MM.1S (cell line): Measurements from ENCODE around the gene FRAT2.
"Not testable (repeated sequence)": the region's sequence is repeated elsewhere in the genome, so short reads cannot be mapped to it uniquely, and the experiment has no call there.

Source experiments
- DNase-seq: peaks from one replicate; pipeline ENCODE4 v3.0.0-alpha.2; 2015
- H2AFZ ChIP-seq: fragments of 300-600 bp; sonication (generic); 2 replicates; pipeline ENCODE4 v1.6.0; 2016; ENCODE audit warnings: antibody characterized with exemption, low read length
- H3F3A ChIP-seq: fragments of 300-600 bp; sonication (generic); 2 replicates; pipeline ENCODE4 v1.6.1; 2016; ENCODE audit warnings: mild to moderate bottlenecking, antibody characterized with exemption, low read length, moderate library complexity, mixed read lengths; ENCODE audit not compliant: insufficient read depth
- H3K27ac ChIP-seq: fragments of 300-600 bp; sonication (generic); 2 replicates; pipeline ENCODE4 v1.5.1; 2016; ENCODE audit warnings: mild to moderate bottlenecking, low read length
- H3K27me3 ChIP-seq: fragments of 300-600 bp; sonication (generic); replicated peaks from 2 replicates; pipeline ENCODE4 v1.6.0; 2016; ENCODE audit warnings: low read length; ENCODE audit not compliant: insufficient read depth
- H3K36me3 ChIP-seq: fragments of 300-600 bp; sonication (generic); replicated peaks from 2 replicates; pipeline ENCODE4 v1.6.1; 2016; ENCODE audit warnings: mild to moderate bottlenecking, low read length, mixed read lengths; ENCODE audit not compliant: insufficient read depth
- H3K4me1 ChIP-seq: fragments of 300-600 bp; sonication (generic); 2 replicates; pipeline ENCODE4 v1.6.1; 2016; ENCODE audit warnings: low read length, mixed read lengths
- H3K4me2 ChIP-seq: fragments of 300-600 bp; sonication (generic); 2 replicates; pipeline ENCODE4 v1.6.0; 2016; ENCODE audit warnings: low read depth, low read length
- H3K4me3 ChIP-seq: fragments of 300-600 bp; sonication (generic); 2 replicates; pipeline ENCODE4 v1.5.1; 2016; ENCODE audit warnings: low read length, mixed read lengths
- H3K79me2 ChIP-seq: fragments of 300-600 bp; sonication (generic); 2 replicates; pipeline ENCODE4 v1.6.1; 2016; ENCODE audit warnings: mixed run types, low read length, mixed read lengths
- H3K9ac ChIP-seq: fragments of 300-600 bp; sonication (generic); 2 replicates; pipeline ENCODE4 v1.6.1; 2016; ENCODE audit warnings: low read length, mixed read lengths
- H3K9me2 ChIP-seq: fragments of 300-600 bp; sonication (generic); replicated peaks from 2 replicates; pipeline ENCODE4 v1.6.1; 2016; ENCODE audit warnings: mild to moderate bottlenecking, low read length, mixed read lengths; ENCODE audit not compliant: insufficient read depth
- H3K9me3 ChIP-seq: fragments of 300-600 bp; sonication (generic); replicated peaks from 2 replicates; pipeline ENCODE4 v1.6.1; 2016; ENCODE audit warnings: mild to moderate bottlenecking, low read length, mixed read lengths; ENCODE audit not compliant: insufficient read depth
- H4K20me1 ChIP-seq: fragments of 300-600 bp; sonication (generic); 2 replicates; pipeline ENCODE4 v1.6.1; 2016; ENCODE audit warnings: mild to moderate bottlenecking, low read length, moderate library complexity, mixed read lengths; ENCODE audit not compliant: insufficient read depth
- CTCF ChIP-seq: fragments of 300-600 bp; sonication (generic); IDR thresholded peaks from 2 replicates; pipeline ENCODE4 v1.5.1; 2016; ENCODE audit warnings: antibody characterized with exemption, low read length, mixed read lengths
- EZH2 ChIP-seq: fragments of 300-600 bp; sonication (generic); optimal IDR thresholded peaks from 2 replicates; pipeline ENCODE3; 2017; ENCODE audit warnings: low read depth, mild to moderate bottlenecking, antibody characterized with exemption, low read length, mixed read lengths
- EZH2phosphoT487 ChIP-seq: fragments of 300-600 bp; sonication (generic); IDR thresholded peaks from 2 replicates; pipeline ENCODE4 v1.6.1; 2018; ENCODE audit warnings: antibody characterized with exemption, low read length

The FRAT2 gene

GRCh38 chr10:97291357-97292096 is 43.0 kb downstream of the FRAT2 start:
- peaks cover 44% of the 10 kb centered on the region for H3K79me2 ChIP-seq
- no peaks in the 10 kb centered on the region for H3K36me3 ChIP-seq
- no peaks in the 10 kb centered on the region for H3K4me1 ChIP-seq
- peak overlapping the region; percentile 61 for H3K4me2 ChIP-seq
- no peaks in the 10 kb centered on the region for H3K27me3 ChIP-seq
- TF ChIP-seq EZH2phosphoT487: no peak
- TF ChIP-seq EZH2: no peak
- no peak for TF ChIP-seq CTCF
- peak overlapping the region; percentile 88 for H3K4me3 ChIP-seq
- no peaks in the 10 kb centered on the region for H3K9me3 ChIP-seq
- peak overlapping the region; percentile 90 for H2AFZ ChIP-seq
- H3K27ac ChIP-seq: peak overlapping the region; percentile 87; the same call in 1 of the 2 replicates
- no peak for DNase-seq
- no peaks in the 10 kb centered on the region for H4K20me1 ChIP-seq
- no peaks in the 10 kb centered on the region for H3F3A ChIP-seq
- H3K9me2 ChIP-seq: no peaks in the 10 kb centered on the region
- peak overlapping the region; percentile 84 for H3K9ac ChIP-seq

GRCh38 chr10:97290576-97291356 is 43.8 kb downstream of the FRAT2 start:
- H3K27me3 ChIP-seq, H4K20me1 ChIP-seq, H3F3A ChIP-seq, H3K9me3 ChIP-seq, H3K9me2 ChIP-seq, H3K27ac ChIP-seq, H2AFZ ChIP-seq, H3K4me1 ChIP-seq, DNase-seq, H3K4me2 ChIP-seq, H3K4me3 ChIP-seq, H3K9ac ChIP-seq, H3K36me3 ChIP-seq: not testable (repeated sequence)
- peaks cover 51% of the 10 kb centered on the region for H3K79me2 ChIP-seq

- not testable (repeated sequence) for H2AFZ ChIP-seq, DNase-seq, H3F3A ChIP-seq, H3K4me2 ChIP-seq, H3K36me3 ChIP-seq, H4K20me1 ChIP-seq, H3K9me3 ChIP-seq, H3K27me3 ChIP-seq, H3K27ac ChIP-seq, H3K4me1 ChIP-seq, H3K9ac ChIP-seq, H3K4me3 ChIP-seq, H3K9me2 ChIP-seq
- peaks cover 53% of the 10 kb centered on the region for H3K79me2 ChIP-seq
These were observed 44.5 kb downstream of the FRAT2 start for GRCh38 chr10:97290076-97290475.
